HUES6 (cell line): ENCODE measurements around the gene IQCH.
"Not testable (repeated sequence)": the region's sequence is repeated elsewhere in the genome, so short reads cannot be mapped to it uniquely, and the experiment has no call there.

ENCODE experiments used
- H3K27ac ChIP-seq: 2 replicates; pipeline ENCODE4 v1.7.0; 2013; ENCODE audit warnings: low read depth, mild to moderate bottlenecking, low read length, inconsistent platforms
- H3K27me3 ChIP-seq: 2 replicates; pipeline ENCODE4 v1.6.1; 2013; ENCODE audit warnings: low read length; ENCODE audit not compliant: control insufficient read depth, insufficient read depth
- H3K36me3 ChIP-seq: 2 replicates; pipeline ENCODE4 v1.6.1; 2013; ENCODE audit warnings: low read length; ENCODE audit not compliant: control insufficient read depth, insufficient read depth
- H3K4me1 ChIP-seq: 2 replicates; pipeline ENCODE4 v1.6.1; 2013; ENCODE audit warnings: low read length; ENCODE audit not compliant: control insufficient read depth, insufficient read depth
- H3K4me3 ChIP-seq: 2 replicates; pipeline ENCODE4 v1.5.1; 2013; ENCODE audit warnings: low read depth, low read length
- H3K9ac ChIP-seq: one replicate; pipeline ENCODE4 v1.6.1; 2013; ENCODE audit warnings: mild to moderate bottlenecking, low read length
- H3K9me3 ChIP-seq: 2 replicates; pipeline ENCODE4 v1.6.1; 2013; ENCODE audit warnings: low read depth, low read length; ENCODE audit not compliant: control insufficient read depth, insufficient read depth

The IQCH gene

GRCh38 chr15:67248011-67248505 lies 6.5 kb upstream of the IQCH start:
- Histone ChIP-seq H3K9me3 (no peaks in the 10 kb centered on the region), H3K9ac (no peak overlapping the region), H3K27ac (no peak overlapping the region), H3K4me1 (0 out of 2 replicates have a peak, but pooled peaks cover 4% of the 10 kb centered on the region), H3K27me3 (no peaks in the 10 kb centered on the region), H3K4me3 (no peak overlapping the region), H3K36me3 (peaks cover 4% of the 10 kb centered on the region; the same call in 1 of the 2 replicates)

GRCh38 chr15:67249830-67250229 lies 4.8 kb upstream of the IQCH start:
- Histone ChIP-seq H3K27ac (no peak overlapping the region), H3K27me3 (no peaks in the 10 kb centered on the region), H3K9ac (no peak overlapping the region), H3K4me3 (no peak overlapping the region), H3K36me3 (peaks cover 4% of the 10 kb centered on the region; the same call in 1 of the 2 replicates), H3K9me3 (no peaks in the 10 kb centered on the region), H3K4me1 (no peaks in the 10 kb centered on the region)

GRCh38 chr15:67251318-67251717 lies 3.3 kb upstream of the IQCH start:
- Histone ChIP-seq H3K9ac (no peak overlapping the region), H3K4me3 (no peak overlapping the region), H3K27ac (no peak overlapping the region), H3K4me1 (no peaks in the 10 kb centered on the region), H3K36me3 (no peaks in the 10 kb centered on the region; the same call in 1 of the 2 replicates), H3K27me3 (peaks cover 7% of the 10 kb centered on the region; the same call in 1 of the 2 replicates), H3K9me3 (no peaks in the 10 kb centered on the region)

GRCh38 chr15:67253101-67253500 lies 1.5 kb upstream of the IQCH start:
- Histone ChIP-seq H3K9me3 (no peaks in the 10 kb centered on the region), H3K36me3 (no peaks in the 10 kb centered on the region; the same call in 1 of the 2 replicates), H3K27ac (no peak overlapping the region), H3K9ac (no peak overlapping the region), H3K4me3 (peak overlapping the region; percentile 92), H3K27me3 (peaks cover 7% of the 10 kb centered on the region; the same call in 1 of the 2 replicates), H3K4me1 (no peaks in the 10 kb centered on the region)

DNA sequence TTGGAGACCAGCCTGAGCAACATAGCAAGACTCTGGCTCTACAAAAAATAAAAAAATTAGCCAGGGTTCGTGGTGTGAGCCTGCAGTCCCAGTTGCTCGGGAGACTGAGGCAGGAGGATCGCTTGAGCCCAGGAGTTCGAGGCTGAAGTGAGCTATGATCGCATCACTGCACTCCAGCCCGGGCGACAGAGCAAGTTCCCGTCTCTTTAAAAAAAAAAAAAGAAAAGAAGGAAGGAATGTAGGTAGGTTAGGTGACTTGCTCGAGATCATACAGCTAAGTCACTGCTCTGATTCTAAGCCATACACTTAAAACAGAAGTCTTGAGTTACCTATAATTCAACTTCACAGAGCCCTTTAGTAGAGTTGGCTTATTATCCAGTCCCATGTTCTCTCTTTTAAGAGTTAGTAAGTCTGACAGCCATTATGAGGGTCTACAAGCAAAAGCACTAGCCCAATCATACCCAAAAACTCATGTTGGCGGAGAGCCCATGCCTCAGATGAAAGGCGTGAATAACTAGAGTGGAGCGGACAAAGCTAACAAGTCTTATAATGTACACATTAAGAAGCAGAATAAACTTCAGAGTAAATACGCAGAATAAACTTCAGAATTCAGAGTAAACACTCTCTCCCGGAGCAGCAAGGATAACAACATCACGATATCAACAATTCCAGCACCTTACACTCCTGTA lies 893 bp upstream of the IQCH start:
- H3K4me1 ChIP-seq = no peaks in the 10 kb centered on the region
- H3K4me3 ChIP-seq = peak overlapping the region; percentile 92
- H3K27me3 ChIP-seq = peaks cover 7% of the 10 kb centered on the region; the same call in 1 of the 2 replicates
- H3K9me3 ChIP-seq = no peaks in the 10 kb centered on the region
- H3K36me3 ChIP-seq = no peaks in the 10 kb centered on the region; the same call in 1 of the 2 replicates
- H3K9ac ChIP-seq = peak overlapping the region; percentile 87
- no peak overlapping the region for H3K27ac ChIP-seq

- Histone ChIP-seq H3K36me3 (no peaks in the 10 kb centered on the region; the same call in 1 of the 2 replicates), H3K4me3 (no peak overlapping the region), H3K27ac (no peak overlapping the region), H3K27me3 (peaks cover 7% of the 10 kb centered on the region; the same call in 1 of the 2 replicates), H3K4me1 (no peaks in the 10 kb centered on the region), H3K9ac (no peak overlapping the region), H3K9me3 (no peaks in the 10 kb centered on the region)
Observed at GRCh38 chr15:67256051-67256450, 1.5 kb downstream of the IQCH start.

- H3K4me1 ChIP-seq, H3K9me3 ChIP-seq, H3K36me3 ChIP-seq, H3K27me3 ChIP-seq, H3K4me3 ChIP-seq, H3K9ac ChIP-seq, H3K27ac ChIP-seq: not testable (repeated sequence)
Observed at GRCh38 chr15:67258412-67258811, 3.8 kb downstream of the IQCH start.

DNA sequence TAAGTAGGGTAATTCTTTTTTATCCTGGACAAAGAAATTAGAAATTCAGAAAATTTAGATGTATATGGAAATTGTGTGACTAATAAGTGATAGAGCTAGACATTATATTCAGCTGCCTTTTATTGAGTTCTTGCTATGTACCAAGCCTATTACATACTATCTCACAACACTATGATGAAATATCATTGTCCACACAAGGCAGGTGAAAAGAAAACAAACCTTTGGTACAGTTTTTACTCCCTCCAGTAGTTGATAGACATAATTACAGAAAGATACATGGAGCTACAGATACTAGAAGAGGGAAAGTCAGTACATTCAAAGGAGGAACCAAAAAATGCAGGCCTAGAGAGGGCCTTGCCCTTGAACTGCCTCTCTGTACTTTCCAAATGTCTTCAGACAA lies 4.8 kb downstream of the IQCH start:
- H3K9me3 ChIP-seq = no peaks in the 10 kb centered on the region
- H3K27ac ChIP-seq = no peak overlapping the region

GRCh38 chr15:67259806-67260205 lies 5.2 kb downstream of the IQCH start:
- H3K27me3 ChIP-seq = peaks cover 7% of the 10 kb centered on the region; the same call in 1 of the 2 replicates
- H3K9ac ChIP-seq = no peak overlapping the region
- H3K4me1 ChIP-seq = no peaks in the 10 kb centered on the region
- no peak overlapping the region for H3K27ac ChIP-seq
- H3K4me3 ChIP-seq = no peak overlapping the region
- H3K9me3 ChIP-seq = no peaks in the 10 kb centered on the region
- no peaks in the 10 kb centered on the region for H3K36me3 ChIP-seq

More for the DNA sequence above, 4.8 kb downstream of the IQCH start:
- Histone ChIP-seq H3K27me3 (peaks cover 7% of the 10 kb centered on the region; the same call in 1 of the 2 replicates), H3K4me1 (no peaks in the 10 kb centered on the region), H3K4me3 (no peak overlapping the region), H3K9ac (no peak overlapping the region), H3K36me3 (no peaks in the 10 kb centered on the region)

- Histone ChIP-seq H3K4me1 (peaks cover 17% of the 10 kb centered on the region), H3K27ac (no peak overlapping the region), H3K9ac (no peak overlapping the region), H3K9me3 (no peaks in the 10 kb centered on the region), H3K27me3 (no peaks in the 10 kb centered on the region), H3K36me3 (no peaks in the 10 kb centered on the region), H3K4me3 (no peak overlapping the region)
Observed at GRCh38 chr15:67266870-67267269, 12.3 kb downstream of the IQCH start.

GRCh38 chr15:67267440-67267839 lies 12.9 kb downstream of the IQCH start:
- no peak overlapping the region for H3K9ac ChIP-seq
- H3K36me3 ChIP-seq = no peaks in the 10 kb centered on the region
- H3K4me1 ChIP-seq = peaks cover 17% of the 10 kb centered on the region
- no peak overlapping the region for H3K4me3 ChIP-seq
- no peaks in the 10 kb centered on the region for H3K27me3 ChIP-seq
- no peaks in the 10 kb centered on the region for H3K9me3 ChIP-seq
- H3K27ac ChIP-seq = no peak overlapping the region
